Erythroblast (primary cell): ENCODE results near the gene CA12.

ENCODE experiments used
- DNase-seq, 2 experiments: peaks; one replicate each; lab custom pipeline; 2025; lab: John Stamatoyannopoulos, UW
- GATA1 ChIP-seq: IDR thresholded peaks from 2 replicates; pipeline ENCODE4 v1.6.1; 2011; ENCODE audit warnings: low read depth, mild to moderate bottlenecking, control low read depth, low read length, moderate library complexity
- POLR2A ChIP-seq: IDR thresholded peaks from 2 replicates; pipeline ENCODE4 v1.6.1; 2011; ENCODE audit warnings: mild to moderate bottlenecking, low read length

Gene CA12

DNA sequence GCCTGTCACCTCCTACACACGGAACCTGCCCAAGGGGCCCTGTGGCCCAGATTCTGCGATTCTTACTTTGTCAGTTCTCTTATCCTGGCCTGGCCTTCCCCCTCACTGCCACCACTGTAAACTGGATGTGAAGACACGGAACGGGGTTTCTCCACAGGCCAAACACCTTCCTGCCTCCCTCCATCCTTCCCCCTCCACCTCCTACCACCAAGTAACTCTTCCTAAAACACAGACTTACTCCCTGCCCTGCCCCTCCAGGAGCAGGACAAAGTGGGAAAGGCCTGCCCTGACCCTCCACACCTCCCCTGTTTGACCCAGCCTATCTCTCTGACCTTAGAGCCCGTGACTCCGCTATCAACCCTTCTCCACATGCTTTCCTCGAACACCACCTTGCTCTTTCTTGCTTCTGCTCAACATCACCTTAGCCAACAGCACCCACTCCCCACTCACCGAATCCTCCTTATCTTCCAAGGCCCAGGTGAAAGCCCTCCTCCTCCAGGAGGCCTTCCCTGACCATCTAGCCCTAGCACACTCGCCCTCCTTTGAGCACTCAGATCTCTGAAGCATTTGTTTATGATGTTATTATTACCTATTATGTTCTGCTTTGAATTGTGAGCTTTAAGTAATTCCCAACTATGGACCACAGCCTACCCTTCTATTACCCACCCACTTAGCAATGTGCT is 7.6 kb downstream of the CA12 start:
- DNase-seq = no peak
- no peak for TF ChIP-seq GATA1
- no peak for TF ChIP-seq POLR2A

DNA sequence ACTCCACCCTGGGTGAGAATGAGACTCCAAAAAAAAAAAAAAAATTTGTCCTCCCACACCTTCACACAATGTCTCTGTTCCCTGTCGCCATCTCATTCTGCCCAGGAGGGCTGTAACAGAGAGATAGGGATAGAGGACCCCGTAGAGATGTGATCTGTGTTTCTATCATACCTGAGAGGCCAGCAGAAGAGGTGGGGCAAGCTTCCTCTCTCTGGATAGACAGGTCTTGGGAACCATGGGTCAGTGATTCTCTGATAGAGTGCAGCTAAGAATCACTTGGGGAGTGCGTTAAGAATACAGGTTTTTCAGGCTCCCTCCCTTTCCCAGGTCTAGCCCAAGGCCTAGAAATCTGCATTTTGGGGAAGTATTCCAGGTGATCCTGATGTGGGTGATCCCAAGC is 8.3 kb downstream of the CA12 start:
- no peak for DNase-seq
- TF ChIP-seq POLR2A (no peak), GATA1 (no peak)

DNA sequence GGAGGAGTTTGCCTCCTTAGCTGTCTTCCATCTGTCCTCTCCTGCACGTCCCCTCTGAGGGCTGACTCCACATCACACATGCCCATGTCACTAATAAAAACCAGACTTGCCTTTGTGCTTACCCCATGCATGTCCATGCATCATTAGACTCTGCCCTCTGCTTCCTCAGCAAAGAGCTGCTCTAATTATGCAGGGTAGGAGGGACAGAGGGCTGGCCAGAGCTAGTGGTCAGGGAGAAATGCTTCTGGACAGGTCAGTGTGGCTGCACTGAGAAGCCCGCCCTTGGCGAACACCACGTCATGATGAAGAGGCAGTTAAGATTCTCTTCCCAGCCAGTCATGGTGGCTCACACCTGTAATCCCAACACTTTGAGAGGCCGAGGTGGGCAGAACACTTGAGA is 8.9 kb downstream of the CA12 start:
- TF ChIP-seq POLR2A (no peak), GATA1 (no peak)
- no peak for DNase-seq

DNA sequence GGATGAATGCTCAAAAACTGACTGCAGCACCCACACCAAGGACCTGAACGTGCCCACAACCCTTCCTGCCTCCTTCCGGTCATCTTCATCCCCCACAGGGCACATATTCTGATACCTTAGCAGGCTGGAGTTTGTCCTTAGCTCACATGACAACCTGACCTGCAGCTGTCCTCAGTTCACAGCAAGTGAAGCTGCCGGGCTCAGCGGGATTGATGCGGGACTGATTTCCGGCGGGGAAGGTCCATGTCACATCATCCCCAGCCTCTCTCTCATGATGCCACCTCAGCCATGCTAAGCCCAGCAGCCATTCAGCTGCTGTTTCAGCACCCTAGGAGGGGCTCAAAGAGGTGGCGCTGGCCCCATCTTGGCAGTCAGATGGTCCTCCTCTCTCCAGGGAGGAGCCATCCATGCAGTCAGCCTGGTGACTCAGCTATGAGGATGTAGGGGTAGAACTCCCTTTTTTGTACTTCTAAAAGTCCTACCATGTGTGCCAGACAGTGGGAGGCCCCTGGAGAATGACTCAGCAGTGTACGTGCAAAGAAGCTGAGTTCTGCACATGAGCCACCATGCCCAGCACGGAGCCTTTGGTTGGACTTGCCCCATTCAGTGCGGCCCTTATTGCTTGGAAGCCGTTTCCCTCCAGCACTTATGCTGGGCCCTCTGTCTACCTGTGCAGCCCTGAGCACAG is 9.5 kb downstream of the CA12 start:
- DNase-seq = peak; percentile 71 to 80
- TF ChIP-seq POLR2A = no peak

DNA sequence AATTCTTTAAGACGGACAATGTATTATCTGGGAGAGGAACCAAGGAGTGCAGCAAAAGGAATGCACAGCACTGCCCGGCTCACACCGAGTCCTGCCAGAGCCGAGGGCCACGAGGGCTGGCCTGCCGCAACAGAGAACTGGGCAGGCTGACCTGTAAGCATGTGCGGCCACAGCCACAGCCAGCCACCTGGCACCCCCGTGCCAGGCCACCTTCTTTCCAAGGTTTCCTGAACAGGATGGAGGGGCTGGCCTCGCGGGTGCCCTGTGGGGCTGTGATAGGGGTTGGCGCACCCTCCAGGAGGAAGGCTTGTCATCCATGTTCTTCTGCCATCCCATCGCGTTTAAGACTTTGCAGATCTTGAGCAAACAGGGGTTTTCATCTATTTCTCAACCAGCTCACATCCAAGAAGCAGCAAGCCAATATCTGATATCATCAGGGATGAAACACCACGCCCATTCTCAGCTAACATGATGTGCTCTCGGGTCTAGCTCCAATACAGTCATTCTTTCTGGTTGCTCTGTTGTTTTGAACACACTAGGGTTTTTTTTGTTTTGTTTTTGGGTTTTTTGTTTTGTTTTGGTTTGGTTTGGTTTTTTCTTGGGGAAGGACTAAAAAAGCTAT is 10.2 kb downstream of the CA12 start:
- peak; percentile 33 to 45 for DNase-seq
- TF ChIP-seq GATA1 = no peak
- TF ChIP-seq POLR2A = no peak

GRCh38 chr15:63370764-63371163 is 10.9 kb downstream of the CA12 start:
- no peak for DNase-seq
- TF ChIP-seq POLR2A (no peak), GATA1 (no peak)

DNA sequence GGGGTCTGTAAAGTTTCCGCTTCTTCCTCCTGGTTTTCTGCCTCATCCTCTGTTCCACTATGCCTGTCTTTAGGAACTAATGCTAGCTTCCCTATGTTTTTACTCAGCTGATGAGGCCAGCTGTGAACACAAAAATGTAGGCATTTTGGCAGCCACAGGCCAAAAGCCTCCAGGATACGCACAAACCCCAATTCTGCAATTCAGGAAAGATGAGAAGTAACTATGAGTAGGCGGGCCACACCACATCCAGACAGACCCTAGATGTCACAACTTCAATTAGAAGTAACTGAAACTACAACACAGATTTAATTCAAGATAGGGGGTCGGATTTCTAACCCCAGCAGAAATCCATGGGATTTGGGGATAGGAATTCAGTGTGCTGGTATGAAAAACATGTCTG is 11.9 kb downstream of the CA12 start:
- DNase-seq = no peak
- TF ChIP-seq POLR2A (no peak), GATA1 (no peak)

GRCh38 chr15:63369296-63369695 is 12.3 kb downstream of the CA12 start:
- no peak for TF ChIP-seq GATA1
- TF ChIP-seq POLR2A = no peak
- DNase-seq = no peak

DNA sequence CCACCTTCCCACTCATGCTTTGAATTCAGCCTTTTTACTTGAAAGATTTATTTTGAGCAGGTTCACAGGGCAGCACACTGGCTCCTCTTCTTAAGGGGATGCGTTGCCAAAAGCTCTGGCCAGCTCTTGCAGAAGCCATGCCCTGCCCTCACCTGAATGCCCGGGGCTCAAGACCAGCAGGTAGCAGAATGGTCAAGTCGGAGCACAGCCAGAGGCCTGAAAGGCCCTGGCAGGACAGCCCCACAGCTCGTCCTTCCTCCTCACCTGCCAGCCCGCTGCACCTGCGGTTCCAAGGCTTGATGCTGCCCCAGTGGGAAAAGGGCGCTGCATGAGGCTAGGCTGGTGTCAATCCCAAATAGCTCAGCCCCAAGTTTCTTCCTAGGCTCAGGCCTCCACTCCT is 13.1 kb downstream of the CA12 start:
- DNase-seq = no peak
- no peak for TF ChIP-seq GATA1
- TF ChIP-seq POLR2A = no peak

GRCh38 chr15:63367900-63368299 is 13.7 kb downstream of the CA12 start:
- TF ChIP-seq POLR2A = no peak
- TF ChIP-seq GATA1 = no peak
- no peak for DNase-seq

DNA sequence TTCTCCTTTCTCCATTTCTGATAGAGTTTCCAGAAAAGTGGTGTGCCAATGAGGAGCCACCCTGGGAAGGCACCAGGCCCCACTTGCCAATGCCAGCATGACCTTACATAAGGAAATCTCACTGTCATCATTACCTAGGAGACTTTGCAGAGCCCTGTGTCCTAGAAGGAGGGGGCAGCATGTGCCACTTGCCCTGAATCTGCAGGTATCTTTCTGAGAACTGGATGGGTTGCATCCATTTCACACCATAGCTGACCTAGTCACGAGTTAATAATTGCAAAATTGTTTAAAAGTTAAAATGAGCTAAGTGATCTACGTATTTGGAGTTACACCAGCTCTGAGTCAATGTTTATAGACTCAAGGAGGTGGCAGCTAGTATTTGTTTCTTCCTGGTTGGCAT is 14.3 kb downstream of the CA12 start:
- no peak for DNase-seq
- no peak for TF ChIP-seq GATA1
- no peak for TF ChIP-seq POLR2A

DNA sequence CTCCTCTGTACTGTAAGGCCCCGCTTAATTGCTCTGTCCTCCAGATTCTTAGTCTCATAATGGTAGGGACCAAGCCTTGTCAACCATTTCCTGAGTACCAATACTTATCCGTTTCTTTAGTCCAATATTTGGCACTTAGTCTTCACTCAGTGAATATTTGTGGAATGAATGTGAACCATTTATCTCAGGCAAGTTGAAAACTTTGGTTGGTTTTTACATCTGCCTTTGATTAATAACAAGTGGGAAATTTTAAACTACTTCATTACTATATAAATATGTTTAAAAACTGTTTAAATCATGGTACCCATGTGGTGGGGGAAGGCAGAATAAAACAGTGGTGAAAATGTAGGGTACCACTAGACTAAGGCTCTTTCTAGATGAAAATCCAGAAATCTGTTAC is 15.2 kb downstream of the CA12 start:
- TF ChIP-seq POLR2A (no peak), GATA1 (no peak)
- DNase-seq = no peak

GRCh38 chr15:63365273-63365680 is 16.4 kb downstream of the CA12 start:
- no peak for TF ChIP-seq POLR2A
- TF ChIP-seq GATA1 = no peak
- DNase-seq = no peak
